ENCODE measurements around the gene LRP5. TPM values are rescaled to one million over a fixed set of nuclear protein-coding genes. Genes with fewer than 3 reads are reported as not detected.
"Not testable (repeated sequence)": the region's sequence is repeated elsewhere in the genome, so short reads cannot be mapped to it uniquely, and the experiment has no call there.

The LRP5 gene
- total RNA-seq, 3 donors from 2014 or later = 7.7 to 8.5 (median 7.9) TPM

GRCh38 chr11:68273026-68273738, 39.2 kb upstream of the LRP5 start:
- Mint-ChIP-seq H3K9me3 (no peaks in the 10 kb centered on the region), H3K36me3 (ENCODE audit: insufficient read depth) (no peaks in the 10 kb centered on the region), H3K27me3 (ENCODE audit: low read depth) (no peaks in the 10 kb centered on the region), H3K4me1 (ENCODE audit: low read depth) (peaks cover 25% of the 10 kb centered on the region), H3K4me3 (peak overlapping the region; percentile 96)
- ATAC-seq (no peak), DNase-seq (no peak)

- Mint-ChIP-seq H3K4me3 (no peak overlapping the region), H3K4me1 (ENCODE audit: low read depth) (peaks cover 22% of the 10 kb centered on the region), H3K27me3 (ENCODE audit: low read depth) (no peaks in the 10 kb centered on the region), H3K36me3 (ENCODE audit: insufficient read depth) (no peaks in the 10 kb centered on the region), H3K9me3 (no peaks in the 10 kb centered on the region)
- no peak for ATAC-seq
- no peak for DNase-seq
These were observed 38.1 kb upstream of the LRP5 start for GRCh38 chr11:68274306-68274705.

- DNase-seq = no peak
- peaks cover 2% of the 10 kb centered on the region for H3K27me3 Mint-ChIP-seq (ENCODE audit: low read depth)
- H3K9me3 Mint-ChIP-seq = no peaks in the 10 kb centered on the region
- H3K4me1 Mint-ChIP-seq (ENCODE audit: low read depth) = peaks cover 14% of the 10 kb centered on the region
- no peak overlapping the region for H3K4me3 Mint-ChIP-seq
- H3K36me3 Mint-ChIP-seq (ENCODE audit: insufficient read depth) = no peaks in the 10 kb centered on the region
- ATAC-seq = no peak
These were observed 36.5 kb upstream of the LRP5 start for GRCh38 chr11:68275721-68276507.

- no peaks in the 10 kb centered on the region for H3K9me3 Mint-ChIP-seq
- peaks cover 15% of the 10 kb centered on the region for H3K4me1 Mint-ChIP-seq (ENCODE audit: low read depth)
- ATAC-seq (no peak), DNase-seq (no peak)
- H3K4me3 Mint-ChIP-seq = no peak overlapping the region
- peaks cover 2% of the 10 kb centered on the region for H3K27me3 Mint-ChIP-seq (ENCODE audit: low read depth)
- no peaks in the 10 kb centered on the region for H3K36me3 Mint-ChIP-seq (ENCODE audit: insufficient read depth)
These were observed 35.5 kb upstream of the LRP5 start for GRCh38 chr11:68276861-68277260.

GRCh38 chr11:68279676-68280075, 32.7 kb upstream of the LRP5 start:
- Mint-ChIP-seq H3K4me1 (ENCODE audit: low read depth) (peaks cover 22% of the 10 kb centered on the region), H3K9me3 (no peaks in the 10 kb centered on the region), H3K27me3 (ENCODE audit: low read depth) (peaks cover 7% of the 10 kb centered on the region), H3K36me3 (ENCODE audit: insufficient read depth) (no peaks in the 10 kb centered on the region), H3K4me3 (no peak overlapping the region)
- DNase-seq = no peak
- no peak for ATAC-seq

GRCh38 chr11:68282141-68282860, 30.1 kb upstream of the LRP5 start:
- peak overlapping the region; percentile 27 for H3K4me3 Mint-ChIP-seq
- DNase-seq (no peak), ATAC-seq (peak; percentile 96)
- no peaks in the 10 kb centered on the region for H3K9me3 Mint-ChIP-seq
- H3K36me3 Mint-ChIP-seq (ENCODE audit: insufficient read depth) = no peaks in the 10 kb centered on the region
- H3K27me3 Mint-ChIP-seq (ENCODE audit: low read depth) = peaks cover 7% of the 10 kb centered on the region
- H3K4me1 Mint-ChIP-seq (ENCODE audit: low read depth) = peaks cover 22% of the 10 kb centered on the region

- peaks cover 7% of the 10 kb centered on the region for H3K27me3 Mint-ChIP-seq (ENCODE audit: low read depth)
- DNase-seq (no peak), ATAC-seq (no peak)
- H3K36me3 Mint-ChIP-seq (ENCODE audit: insufficient read depth) = no peaks in the 10 kb centered on the region
- peaks cover 22% of the 10 kb centered on the region for H3K4me1 Mint-ChIP-seq (ENCODE audit: low read depth)
- peak overlapping the region; percentile 27 for H3K4me3 Mint-ChIP-seq
- H3K9me3 Mint-ChIP-seq = no peaks in the 10 kb centered on the region
These were observed 29.5 kb upstream of the LRP5 start for GRCh38 chr11:68282861-68283230.

GRCh38 chr11:68284588-68284987, 27.8 kb upstream of the LRP5 start:
- peaks cover 21% of the 10 kb centered on the region for H3K4me1 Mint-ChIP-seq (ENCODE audit: low read depth)
- H3K4me3 Mint-ChIP-seq; H3K36me3 Mint-ChIP-seq (ENCODE audit: insufficient read depth); ATAC-seq; H3K27me3 Mint-ChIP-seq (ENCODE audit: low read depth); DNase-seq; H3K9me3 Mint-ChIP-seq: not testable (repeated sequence)

- Mint-ChIP-seq H3K9me3 (peaks cover 3% of the 10 kb centered on the region), H3K4me3 (no peak overlapping the region), H3K4me1 (ENCODE audit: low read depth) (peaks cover 9% of the 10 kb centered on the region), H3K36me3 (ENCODE audit: insufficient read depth) (no peaks in the 10 kb centered on the region), H3K27me3 (ENCODE audit: low read depth) (peaks cover 7% of the 10 kb centered on the region)
- DNase-seq (no peak), ATAC-seq (no peak)
These were observed 25.0 kb upstream of the LRP5 start for GRCh38 chr11:68287419-68287818.

GRCh38 chr11:68289456-68289855, 22.9 kb upstream of the LRP5 start:
- peaks cover 3% of the 10 kb centered on the region for H3K27me3 Mint-ChIP-seq (ENCODE audit: low read depth)
- H3K4me1 Mint-ChIP-seq (ENCODE audit: low read depth) = no peaks in the 10 kb centered on the region
- no peaks in the 10 kb centered on the region for H3K36me3 Mint-ChIP-seq (ENCODE audit: insufficient read depth)
- no peak for ATAC-seq
- H3K4me3 Mint-ChIP-seq = no peak overlapping the region
- no peak for DNase-seq
- H3K9me3 Mint-ChIP-seq = peaks cover 3% of the 10 kb centered on the region

GRCh38 chr11:68293708-68294107, 18.7 kb upstream of the LRP5 start:
- Mint-ChIP-seq H3K27me3 (ENCODE audit: low read depth) (peaks cover 3% of the 10 kb centered on the region), H3K4me3 (no peak overlapping the region), H3K9me3 (peaks cover 3% of the 10 kb centered on the region), H3K36me3 (ENCODE audit: insufficient read depth) (no peaks in the 10 kb centered on the region), H3K4me1 (ENCODE audit: low read depth) (peaks cover 3% of the 10 kb centered on the region)
- DNase-seq (no peak), ATAC-seq (no peak)

- ATAC-seq (no peak), DNase-seq (no peak)
- Mint-ChIP-seq H3K27me3 (ENCODE audit: low read depth) (peaks cover 3% of the 10 kb centered on the region), H3K36me3 (ENCODE audit: insufficient read depth) (no peaks in the 10 kb centered on the region), H3K4me1 (ENCODE audit: low read depth) (peaks cover 3% of the 10 kb centered on the region), H3K4me3 (no peak overlapping the region), H3K9me3 (no peaks in the 10 kb centered on the region)
These were observed 17.1 kb upstream of the LRP5 start for GRCh38 chr11:68295271-68295670.

GRCh38 chr11:68295940-68296339, 16.5 kb upstream of the LRP5 start:
- Mint-ChIP-seq H3K27me3 (ENCODE audit: low read depth) (no peaks in the 10 kb centered on the region), H3K9me3 (no peaks in the 10 kb centered on the region), H3K4me3 (no peak overlapping the region), H3K36me3 (ENCODE audit: insufficient read depth) (no peaks in the 10 kb centered on the region), H3K4me1 (ENCODE audit: low read depth) (peaks cover 3% of the 10 kb centered on the region)
- no peak for ATAC-seq
- no peak for DNase-seq

- no peak overlapping the region for H3K4me3 Mint-ChIP-seq
- no peaks in the 10 kb centered on the region for H3K9me3 Mint-ChIP-seq
- no peaks in the 10 kb centered on the region for H3K27me3 Mint-ChIP-seq (ENCODE audit: low read depth)
- DNase-seq = no peak
- peaks cover 3% of the 10 kb centered on the region for H3K4me1 Mint-ChIP-seq (ENCODE audit: low read depth)
- no peaks in the 10 kb centered on the region for H3K36me3 Mint-ChIP-seq (ENCODE audit: insufficient read depth)
- no peak for ATAC-seq
These were observed 15.9 kb upstream of the LRP5 start for GRCh38 chr11:68296344-68297051.
